Mesodermal cell (in vitro differentiated cells): ENCODE data around the gene B2M.
"Not testable (repeated sequence)": the region's sequence is repeated elsewhere in the genome, so short reads cannot be mapped to it uniquely, and the experiment has no call there.

Experiments used
- H3K27ac ChIP-seq: 2 replicates; pipeline ENCODE4 v1.7.0; 2013; ENCODE audit warnings: mild to moderate bottlenecking, low read depth, low read length, moderate library complexity; ENCODE audit not compliant: severe bottlenecking
- H3K36me3 ChIP-seq: 2 replicates; pipeline ENCODE4 v1.7.1; 2013; ENCODE audit warnings: mild to moderate bottlenecking, low read length, moderate library complexity; ENCODE audit not compliant: control insufficient read depth, insufficient read depth
- H3K4me1 ChIP-seq: one replicate; pipeline ENCODE4 v1.7.1; 2013; ENCODE audit warnings: mild to moderate bottlenecking, low read length; ENCODE audit not compliant: insufficient read depth, control insufficient read depth, poor library complexity, severe bottlenecking
- H3K4me3 ChIP-seq: 2 replicates; pipeline ENCODE4 v1.7.0; 2013; ENCODE audit warnings: low read length, control low read depth, mild to moderate bottlenecking; ENCODE audit not compliant: insufficient read depth, poor library complexity, severe bottlenecking; ENCODE audit errors: extremely low read depth
- H3K9me3 ChIP-seq: 2 replicates; pipeline ENCODE4 v1.7.1; 2013; ENCODE audit warnings: mild to moderate bottlenecking, low read length, moderate library complexity; ENCODE audit not compliant: control insufficient read depth
- WGBS, 2 experiments: methylation state at CpG; one replicate each; pipeline ENCODE4 v1.1.5; 2013; ENCODE audit warnings: missing lambda C conversion rate in 2 of 2; ENCODE audit not compliant: insufficient coverage in 2 of 2; 5-methylcytosine and 5-hydroxymethylcytosine counted together

B2M gene

DNA sequence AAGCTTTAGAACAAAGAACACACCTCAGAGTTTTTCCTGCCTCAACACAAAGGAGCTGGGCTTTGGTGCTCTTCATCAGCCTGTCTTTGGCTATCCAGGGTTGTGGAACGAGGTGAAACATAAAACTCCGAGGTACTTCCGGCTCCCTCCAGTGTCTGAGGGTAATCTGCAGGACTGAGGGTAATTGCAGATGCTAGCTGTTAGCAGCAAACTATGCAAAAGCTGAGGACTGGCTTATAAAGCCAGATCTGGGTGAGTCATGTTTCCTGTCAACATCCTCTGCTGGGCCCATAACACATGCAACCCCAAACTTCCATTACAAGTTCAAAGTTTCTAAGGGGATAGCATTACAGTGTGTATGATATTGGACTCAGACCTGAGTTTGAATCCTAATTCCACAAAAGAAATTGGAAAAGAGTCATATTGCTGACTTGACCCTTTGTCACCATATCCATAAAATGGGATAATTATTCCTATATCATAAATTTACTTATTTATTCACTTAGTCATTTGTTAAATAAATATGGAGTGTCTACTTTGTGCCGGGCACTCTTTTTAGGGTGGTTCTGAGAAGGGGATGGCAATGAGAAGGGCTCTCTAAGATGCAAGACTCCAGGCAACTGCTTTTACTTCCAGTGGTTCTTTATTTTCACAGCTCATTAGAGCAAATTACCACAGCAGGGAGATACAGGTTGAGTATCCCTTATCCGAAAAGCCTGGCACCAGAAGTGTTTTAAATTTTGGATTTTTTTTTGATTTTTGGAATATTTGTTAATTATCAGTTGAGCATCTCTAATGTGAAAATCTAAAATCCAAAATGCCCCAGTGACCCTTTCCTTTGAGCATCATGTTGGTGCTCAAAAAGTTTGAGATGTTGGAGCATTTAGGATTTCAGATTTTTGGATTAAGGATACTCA lies 15.5 kb downstream of the B2M start:
- H3K4me1 ChIP-seq, result peaks cover 7% of the 10 kb centered on the region
- H3K36me3 ChIP-seq, result no peaks in the 10 kb centered on the region
- 36 to 43% methylated on average over 3 to 4 of the region's 5 CpGs for WGBS, 2 experiments
- peak overlapping the region; percentile 83 for H3K27ac ChIP-seq
- H3K9me3 ChIP-seq, result no peaks in the 10 kb centered on the region
- no peak overlapping the region for H3K4me3 ChIP-seq

DNA sequence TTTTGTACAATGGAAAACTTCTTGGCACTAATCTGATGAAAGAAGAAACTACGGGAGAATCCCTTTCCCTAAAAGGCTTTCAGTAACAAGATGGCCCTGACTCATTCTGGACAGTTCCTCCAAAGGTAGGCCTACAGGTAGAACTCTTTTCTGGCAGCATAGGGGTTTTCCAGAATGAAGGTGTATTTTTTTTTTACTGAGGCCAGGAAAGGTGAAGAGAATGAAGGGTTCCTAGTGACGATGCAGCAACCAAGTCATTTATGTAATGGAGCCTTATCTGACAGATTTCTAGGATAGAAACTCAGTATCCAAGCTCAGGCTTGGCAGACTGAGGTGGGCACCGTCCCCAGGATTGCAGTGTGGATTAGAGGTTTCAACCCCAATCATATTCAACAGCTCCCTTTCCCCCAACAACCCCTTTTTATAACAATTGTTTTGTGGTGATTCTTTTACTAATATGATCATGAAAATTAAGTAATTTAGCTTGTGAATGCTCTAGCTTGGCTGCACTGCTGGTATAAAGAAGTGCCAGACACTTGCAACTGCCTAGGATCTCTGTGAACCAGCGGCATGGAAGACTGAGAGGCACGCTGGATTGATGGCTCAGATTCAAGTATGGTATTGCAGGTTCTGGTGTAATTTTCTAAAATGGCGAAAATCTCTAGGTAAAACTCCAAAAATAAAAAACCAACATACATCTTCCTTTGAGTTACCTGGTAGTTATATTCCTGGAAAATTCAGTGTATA lies 16.3 kb downstream of the B2M start:
- peak overlapping the region; percentile 94 for H3K27ac ChIP-seq
- H3K9me3 ChIP-seq, result no peaks in the 10 kb centered on the region
- no peaks in the 10 kb centered on the region for H3K36me3 ChIP-seq
- no peak overlapping the region for H3K4me3 ChIP-seq
- WGBS, 2 experiments, result 100% methylated on average over 1 to 4 of the region's 6 CpGs
- peaks cover 7% of the 10 kb centered on the region for H3K4me1 ChIP-seq

DNA sequence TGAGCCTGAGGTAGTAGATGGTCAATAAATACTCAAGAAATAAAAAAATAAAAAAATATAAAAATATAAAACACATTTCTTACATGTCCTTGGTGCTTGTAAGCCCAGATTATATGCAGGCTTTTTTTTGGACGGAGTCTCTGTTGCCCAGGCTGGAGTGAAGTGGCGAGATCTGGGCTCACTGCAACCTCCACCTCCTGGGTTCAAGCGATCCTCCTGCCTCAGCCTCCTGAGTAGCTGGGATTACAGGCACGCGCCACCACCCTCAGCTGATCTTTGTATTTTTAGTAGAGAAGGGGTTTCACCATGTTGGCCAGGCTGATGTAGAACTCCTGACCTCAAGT lies 16.9 kb downstream of the B2M start:
- 97 to 100% methylated on average over 3 to 4 of the region's 5 CpGs for WGBS, 2 experiments
- not testable (repeated sequence) for H3K36me3 ChIP-seq, H3K9me3 ChIP-seq, H3K4me1 ChIP-seq
- H3K27ac ChIP-seq, result peak overlapping the region; percentile 94
- H3K4me3 ChIP-seq, result peak overlapping the region; percentile 63

DNA sequence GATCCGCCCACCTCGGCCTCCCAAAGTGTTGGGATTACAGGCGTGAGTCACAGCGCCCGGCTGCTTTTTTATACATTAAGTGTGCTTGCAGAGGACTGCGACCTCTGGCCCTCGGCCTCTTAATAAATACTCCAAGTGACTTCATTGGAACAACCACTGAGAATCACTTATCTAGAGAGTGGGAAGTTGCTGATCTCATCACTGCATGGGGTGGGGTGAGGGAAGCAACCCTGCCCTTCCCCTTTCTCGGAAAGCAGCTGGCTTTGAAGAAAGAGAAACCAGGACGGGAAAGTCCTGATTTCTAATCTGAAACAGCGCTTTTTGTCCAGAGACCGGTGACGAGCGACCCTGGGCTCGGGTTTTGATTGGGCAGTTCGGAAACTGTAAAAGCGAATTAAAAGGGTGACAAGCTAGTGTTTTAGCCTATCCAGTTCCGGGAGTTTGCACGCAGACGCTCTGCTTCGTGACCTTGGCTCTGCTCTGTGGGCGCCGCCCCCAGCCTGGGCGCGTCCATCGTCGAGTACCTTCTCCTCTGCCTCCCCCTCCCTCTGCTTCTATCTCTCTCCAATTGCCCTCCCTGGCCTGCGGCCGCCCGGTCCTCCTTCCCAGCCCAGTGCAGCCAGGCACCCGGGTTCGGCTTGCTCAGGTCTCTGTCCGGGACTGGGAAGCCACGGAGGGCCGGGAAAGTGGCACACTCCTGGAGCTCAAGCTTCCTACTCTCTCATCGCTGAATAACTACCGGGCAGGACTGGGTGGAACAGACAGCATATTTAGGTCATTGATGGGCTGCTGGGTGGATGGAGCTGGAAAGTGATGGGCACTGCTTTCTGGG lies 17.5 kb downstream of the B2M start:
- H3K9me3 ChIP-seq, result no peaks in the 10 kb centered on the region
- H3K4me3 ChIP-seq, result peak overlapping the region; percentile 63
- peaks cover 7% of the 10 kb centered on the region for H3K4me1 ChIP-seq
- H3K36me3 ChIP-seq, result no peaks in the 10 kb centered on the region
- 2% methylated on average over 26 to 28 of the region's 36 CpGs for WGBS, 2 experiments
- H3K27ac ChIP-seq, result peak overlapping the region; percentile 94

DNA sequence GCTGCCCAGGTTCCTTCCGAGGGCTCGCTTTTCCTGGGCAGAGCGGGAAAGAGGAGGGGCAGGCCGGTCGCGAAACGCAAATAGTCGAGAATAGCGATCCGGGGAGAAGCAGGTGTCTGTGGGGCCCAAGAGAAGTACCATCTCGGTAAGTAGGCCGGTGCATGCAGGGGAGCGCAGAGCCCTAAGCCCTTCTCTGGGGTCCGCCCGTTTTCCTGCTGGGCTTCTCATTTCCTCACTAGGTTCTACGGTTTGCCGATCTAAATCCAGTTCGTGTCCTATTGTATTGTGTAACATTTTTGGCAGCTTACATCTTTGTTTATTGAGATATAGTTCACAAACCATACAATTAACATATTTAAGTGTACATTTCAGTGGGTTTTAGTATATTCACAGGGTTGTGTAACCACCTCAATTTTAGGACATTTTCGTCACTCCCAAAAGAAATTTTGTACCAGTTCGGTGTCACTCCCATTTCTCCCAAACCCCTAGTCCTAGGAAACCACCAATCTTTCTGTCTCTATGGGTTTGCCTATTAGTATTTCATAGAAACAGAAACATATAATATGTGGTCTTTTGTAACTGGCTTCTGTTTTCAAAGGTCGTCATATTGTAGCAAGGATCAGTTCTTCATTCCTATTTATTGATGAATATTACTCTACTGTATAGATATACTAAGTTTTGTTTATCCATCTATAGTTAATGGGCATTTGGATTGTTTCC lies 18.3 kb downstream of the B2M start:
- peak overlapping the region; percentile 94 for H3K27ac ChIP-seq
- no peaks in the 10 kb centered on the region for H3K9me3 ChIP-seq
- H3K4me3 ChIP-seq, result peak overlapping the region; percentile 63
- 6 to 8% methylated on average over 5 to 15 of the region's 21 CpGs for WGBS, 2 experiments
- peaks cover 7% of the 10 kb centered on the region for H3K4me1 ChIP-seq
- no peaks in the 10 kb centered on the region for H3K36me3 ChIP-seq

DNA sequence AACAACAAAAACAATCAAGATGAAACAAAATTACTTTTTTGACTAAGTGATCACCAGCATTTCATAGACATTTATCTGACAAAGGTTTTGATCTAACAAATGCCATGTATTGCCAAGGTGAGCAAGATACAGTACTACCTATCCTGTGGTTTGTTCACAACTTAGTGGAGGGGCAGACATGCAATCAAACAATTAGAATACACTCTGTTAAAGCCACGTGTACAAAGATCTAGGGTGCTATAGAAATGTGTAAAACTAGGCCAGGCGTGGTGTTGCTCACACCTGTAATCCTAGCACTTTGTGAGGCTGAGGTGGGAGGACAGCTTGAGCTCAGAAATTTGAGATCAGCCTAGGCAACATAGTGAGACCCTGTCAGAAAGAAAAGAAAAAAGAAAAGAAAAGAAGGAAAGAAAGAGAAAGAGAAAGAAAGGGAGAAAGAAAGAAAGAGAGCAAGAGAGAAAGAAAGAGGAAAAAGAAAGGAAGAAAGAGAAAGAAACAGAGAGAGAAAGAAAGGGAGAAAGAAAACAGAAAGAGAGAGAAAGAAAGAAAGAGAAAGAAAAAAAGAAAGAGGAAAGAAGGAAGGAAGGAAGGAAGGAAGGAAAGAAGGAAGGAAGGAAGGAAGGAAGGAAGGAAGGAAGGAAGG lies 23.6 kb downstream of the B2M start:
- Histone ChIP-seq H3K4me3 (no peak overlapping the region), H3K27ac (no peak overlapping the region), H3K9me3 (no peaks in the 10 kb centered on the region), H3K4me1 (peaks cover 8% of the 10 kb centered on the region), H3K36me3 (no peaks in the 10 kb centered on the region)
- WGBS, 2 experiments, result 89 to 90% methylated on average over 1 to 2 of the region's 2 CpGs

DNA sequence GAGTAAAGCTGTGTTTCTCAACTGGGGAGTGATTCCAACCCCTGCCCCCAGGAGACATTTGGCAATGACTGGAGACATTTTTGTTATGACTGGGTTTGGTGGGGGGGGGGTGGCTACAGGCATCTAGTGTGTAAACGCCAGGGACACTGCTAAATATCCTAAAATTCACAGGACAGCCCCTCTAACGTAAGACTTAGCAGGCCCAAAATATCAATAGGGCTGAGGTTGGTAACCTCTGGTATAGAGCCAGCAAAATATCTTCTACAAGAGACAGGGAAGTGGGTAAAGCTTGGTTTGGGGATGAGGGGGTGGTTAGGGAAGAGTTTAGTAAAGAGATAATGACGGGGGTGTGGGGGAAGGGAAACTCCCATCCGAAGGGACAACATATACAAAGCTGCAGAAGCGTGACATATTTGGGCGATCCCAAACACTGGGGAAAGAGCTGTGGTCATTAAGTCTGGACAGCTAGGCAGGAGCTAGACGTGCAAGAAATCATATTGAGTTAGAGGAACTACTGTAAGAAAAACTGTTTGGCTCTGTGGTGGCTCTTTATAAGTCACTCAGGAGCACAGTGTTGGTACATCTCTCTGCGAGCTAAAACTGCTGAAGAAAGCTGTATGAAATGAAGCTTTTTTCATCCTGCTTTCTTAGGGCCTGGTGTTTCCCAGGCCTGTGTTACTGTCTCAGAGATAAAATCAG lies 24.3 kb downstream of the B2M start:
- no peaks in the 10 kb centered on the region for H3K36me3 ChIP-seq
- no peak overlapping the region for H3K27ac ChIP-seq
- H3K9me3 ChIP-seq, result no peaks in the 10 kb centered on the region
- no peak overlapping the region for H3K4me3 ChIP-seq
- 87 to 89% methylated on average over 7 of the region's 8 CpGs for WGBS, 2 experiments
- peaks cover 8% of the 10 kb centered on the region for H3K4me1 ChIP-seq

DNA sequence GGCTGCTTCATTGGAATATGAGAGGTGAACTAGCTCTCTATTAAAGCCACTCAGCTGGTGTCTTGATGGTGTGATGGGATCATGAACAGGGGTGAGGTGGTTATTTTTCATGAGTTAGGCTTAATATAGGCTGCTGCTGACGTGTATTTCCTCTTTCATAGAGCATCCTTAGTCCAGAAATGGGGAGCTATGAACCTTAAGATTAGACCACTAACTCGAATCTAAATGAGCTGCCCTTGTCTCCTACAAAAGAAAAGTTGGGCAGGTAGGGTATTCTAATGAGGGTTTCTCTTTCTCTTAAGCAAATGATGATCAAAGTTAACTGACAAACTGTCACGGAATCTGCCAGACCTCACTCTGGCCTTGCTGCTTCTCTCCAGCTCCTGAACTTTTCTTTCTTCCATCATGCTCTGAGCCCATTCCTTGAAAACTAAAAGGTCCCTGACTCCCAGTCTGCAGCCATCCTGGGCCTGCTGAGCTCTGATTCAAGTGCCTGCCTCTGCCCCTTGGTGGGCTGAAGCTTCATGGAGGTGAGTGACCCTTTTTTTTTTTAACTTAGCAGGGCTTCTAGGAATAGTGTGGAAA lies 25.0 kb downstream of the B2M start, which contains the start of gene TRIM69:
Gene TRIM69, plus strand, starts transcription at position 348 of the 585 bp plus-strand sequence. Its CDS starts 177 bp downstream, at position 525.
- Histone ChIP-seq H3K9me3 (no peaks in the 10 kb centered on the region), H3K36me3 (no peaks in the 10 kb centered on the region), H3K4me3 (no peak within 1 kb of the TSS), H3K27ac (no peak within 1 kb of the TSS), H3K4me1 (peaks cover 8% of the 10 kb centered on the region)
- whole genome bisulfite sequencing, 2 experiments, result 88 to 94% methylated on average over 1 to 2 of the region's 3 CpGs

DNA sequence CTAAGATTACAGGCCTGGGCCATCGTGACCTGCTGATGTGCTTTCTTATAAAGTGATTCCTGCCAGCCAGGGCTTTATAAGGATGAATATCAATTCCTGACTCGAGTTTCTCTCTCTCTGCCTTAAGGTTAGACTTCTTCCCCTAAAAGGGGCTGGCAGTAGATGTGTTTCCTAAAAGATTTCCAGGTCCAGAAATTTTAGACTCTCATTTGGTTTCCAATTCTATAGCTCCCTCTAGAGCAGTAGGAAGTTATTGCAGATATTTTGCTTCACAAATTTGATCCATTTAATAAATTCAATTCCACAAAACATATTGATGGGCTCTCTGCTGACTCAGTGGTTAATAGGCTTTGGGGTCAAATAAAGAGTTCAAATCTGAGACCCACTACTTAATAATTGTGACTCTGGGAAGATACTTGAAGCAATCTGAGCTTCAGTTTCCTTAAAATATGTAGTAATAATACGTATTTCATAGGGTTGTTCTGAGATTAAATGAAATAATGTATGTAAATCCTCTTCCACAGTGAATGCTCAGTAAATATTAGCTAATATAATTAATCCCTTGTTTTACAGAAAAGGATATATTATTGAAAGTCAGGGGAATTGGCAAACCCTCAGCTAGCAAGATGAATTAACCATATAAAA lies 27.1 kb downstream of the B2M start:
- Histone ChIP-seq H3K27ac (no peak overlapping the region), H3K4me1 (peaks cover 8% of the 10 kb centered on the region), H3K36me3 (no peaks in the 10 kb centered on the region), H3K9me3 (no peaks in the 10 kb centered on the region), H3K4me3 (no peak overlapping the region)
- WGBS, 2 experiments, result 80 to 89% methylated on average over 1 of the region's 3 CpGs
